Measurements from ENCODE around the gene TTYH1. TPM values are rescaled to one million over a fixed set of nuclear protein-coding genes. Genes with fewer than 3 reads are reported as not detected.
"Not testable (repeated sequence)": the region's sequence is repeated elsewhere in the genome, so short reads cannot be mapped to it uniquely, and the experiment has no call there.

The TTYH1 gene
- total RNA-seq, 3 donors from 2014 or later, result 0.55 to 8.7 (median 1.3) TPM

DNA sequence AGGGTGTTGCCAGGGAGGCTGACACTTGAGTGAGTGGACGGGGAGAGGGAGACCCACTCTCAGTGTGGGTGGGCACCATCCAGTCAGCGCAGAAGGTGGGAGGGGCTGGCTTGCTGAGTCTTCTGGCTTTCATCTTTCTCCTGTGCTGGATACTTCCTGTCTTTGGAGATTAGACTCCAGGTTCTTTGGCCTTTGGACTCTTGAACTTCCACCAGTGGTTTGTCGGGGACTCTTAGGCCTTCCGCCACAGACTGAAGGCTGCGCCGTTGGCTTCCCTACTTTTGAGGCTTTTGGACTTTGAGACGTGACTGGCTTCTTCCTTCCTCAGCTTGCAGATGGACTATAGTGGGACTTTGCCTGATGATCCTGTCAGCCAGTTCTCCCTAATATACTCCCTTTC is 29.5 kb downstream of the TTYH1 start:
- peak; percentile 56 for ATAC-seq
- intact Hi-C loops (cut with DNase I, micrococcal nuclease), result no loop called here

DNA sequence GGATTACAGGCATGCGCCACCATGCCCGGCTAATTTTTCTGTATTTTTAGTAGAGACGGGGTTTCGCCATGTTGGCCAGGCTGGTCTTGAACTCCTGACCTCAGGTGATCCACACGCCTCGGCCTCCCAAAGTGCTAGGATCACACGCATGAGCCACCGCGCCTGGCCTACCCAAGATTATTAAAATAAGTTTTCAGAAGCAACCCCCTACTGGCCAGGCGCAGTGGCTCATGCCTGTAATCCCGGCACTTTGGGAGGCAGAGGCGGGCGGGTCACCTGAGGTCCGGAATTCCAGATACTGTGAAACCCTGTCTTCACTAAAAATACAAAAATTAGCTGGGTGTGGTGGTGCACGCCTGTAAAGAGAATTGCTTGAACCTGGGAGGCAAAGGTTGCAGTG is 31.1 kb downstream of the TTYH1 start:
- DNase-seq, result peak in 1 of 3 donors; percentile 47

More for the DNA sequence above, 29.5 kb downstream of the TTYH1 start:
- DNase-seq, result peak; percentile 63 to 85 (median 73)
- no peak overlapping the region for H3K4me3 ChIP-seq
- H3K4me1 ChIP-seq (ENCODE audit: low read depth), result peaks cover 14% of the 10 kb centered on the region
- H3K9me3 ChIP-seq, result no peaks in the 10 kb centered on the region
- TF ChIP-seq, protein P1, sequence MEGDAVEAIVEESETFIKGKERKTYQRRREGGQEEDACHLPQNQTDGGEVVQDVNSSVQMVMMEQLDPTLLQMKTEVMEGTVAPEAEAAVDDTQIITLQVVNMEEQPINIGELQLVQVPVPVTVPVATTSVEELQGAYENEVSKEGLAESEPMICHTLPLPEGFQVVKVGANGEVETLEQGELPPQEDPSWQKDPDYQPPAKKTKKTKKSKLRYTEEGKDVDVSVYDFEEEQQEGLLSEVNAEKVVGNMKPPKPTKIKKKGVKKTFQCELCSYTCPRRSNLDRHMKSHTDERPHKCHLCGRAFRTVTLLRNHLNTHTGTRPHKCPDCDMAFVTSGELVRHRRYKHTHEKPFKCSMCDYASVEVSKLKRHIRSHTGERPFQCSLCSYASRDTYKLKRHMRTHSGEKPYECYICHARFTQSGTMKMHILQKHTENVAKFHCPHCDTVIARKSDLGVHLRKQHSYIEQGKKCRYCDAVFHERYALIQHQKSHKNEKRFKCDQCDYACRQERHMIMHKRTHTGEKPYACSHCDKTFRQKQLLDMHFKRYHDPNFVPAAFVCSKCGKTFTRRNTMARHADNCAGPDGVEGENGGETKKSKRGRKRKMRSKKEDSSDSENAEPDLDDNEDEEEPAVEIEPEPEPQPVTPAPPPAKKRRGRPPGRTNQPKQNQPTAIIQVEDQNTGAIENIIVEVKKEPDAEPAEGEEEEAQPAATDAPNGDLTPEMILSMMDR (IDR thresholded peaks at IDR 0.05), result no peak
- no peaks in the 10 kb centered on the region for H3K36me3 ChIP-seq (ENCODE audit: low read depth)

DNA sequence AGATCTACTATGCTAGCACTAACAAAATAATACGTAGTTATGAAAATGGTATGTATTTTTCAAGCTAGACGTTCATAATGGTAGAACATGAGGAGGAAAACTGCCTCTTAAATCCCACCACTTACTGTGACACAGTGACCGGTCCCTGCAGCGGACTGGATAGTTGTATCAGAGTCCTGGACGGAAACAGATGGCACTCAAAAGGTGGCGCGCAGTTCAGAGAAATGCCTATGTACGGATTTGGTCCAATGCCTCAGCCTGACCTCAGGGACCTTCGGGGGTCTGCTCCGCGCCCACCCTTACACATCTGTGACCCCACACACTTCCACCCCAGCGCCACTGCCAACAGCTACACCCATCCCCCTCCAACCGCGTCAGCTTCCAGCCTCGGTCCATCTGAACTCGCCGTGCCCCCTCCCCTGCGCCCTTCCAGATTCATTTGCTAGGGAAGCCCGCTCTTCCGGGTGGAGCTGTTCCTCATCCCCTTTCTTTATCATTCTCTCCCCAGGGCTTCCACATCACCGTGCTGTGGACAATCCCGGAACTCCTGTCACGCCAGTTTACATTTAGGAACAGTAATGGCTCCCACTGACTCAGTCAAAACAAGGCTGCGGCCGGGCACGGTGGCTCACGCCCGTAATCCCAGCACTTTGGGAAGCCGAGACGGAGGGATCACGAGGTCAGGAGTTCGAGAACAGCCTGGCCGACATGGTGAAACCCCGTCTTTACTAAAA is 32.9 kb downstream of the TTYH1 start:
- peak overlapping the region; percentile 79 for H3K4me3 ChIP-seq
- DNase-seq (peak; percentile 68 to 77 (median 70)), ATAC-seq (peak; percentile 26)
- H3K9me3 ChIP-seq, result no peaks in the 10 kb centered on the region
- H3K4me1 ChIP-seq (ENCODE audit: low read depth), result peaks cover 30% of the 10 kb centered on the region
- intact Hi-C loops (cut with DNase I, micrococcal nuclease), result no loop called here
- no peaks in the 10 kb centered on the region for H3K36me3 ChIP-seq (ENCODE audit: low read depth)
- TF ChIP-seq, protein P1 (IDR thresholded peaks at IDR 0.05), result no peak

More for the DNA sequence above, 31.1 kb downstream of the TTYH1 start:
- ATAC-seq; H3K36me3 ChIP-seq (ENCODE audit: low read depth); intact Hi-C loops (cut with DNase I, micrococcal nuclease); H3K9me3 ChIP-seq; H3K4me3 ChIP-seq: not testable (repeated sequence)
- peaks cover 27% of the 10 kb centered on the region for H3K4me1 ChIP-seq (ENCODE audit: low read depth)

DNA sequence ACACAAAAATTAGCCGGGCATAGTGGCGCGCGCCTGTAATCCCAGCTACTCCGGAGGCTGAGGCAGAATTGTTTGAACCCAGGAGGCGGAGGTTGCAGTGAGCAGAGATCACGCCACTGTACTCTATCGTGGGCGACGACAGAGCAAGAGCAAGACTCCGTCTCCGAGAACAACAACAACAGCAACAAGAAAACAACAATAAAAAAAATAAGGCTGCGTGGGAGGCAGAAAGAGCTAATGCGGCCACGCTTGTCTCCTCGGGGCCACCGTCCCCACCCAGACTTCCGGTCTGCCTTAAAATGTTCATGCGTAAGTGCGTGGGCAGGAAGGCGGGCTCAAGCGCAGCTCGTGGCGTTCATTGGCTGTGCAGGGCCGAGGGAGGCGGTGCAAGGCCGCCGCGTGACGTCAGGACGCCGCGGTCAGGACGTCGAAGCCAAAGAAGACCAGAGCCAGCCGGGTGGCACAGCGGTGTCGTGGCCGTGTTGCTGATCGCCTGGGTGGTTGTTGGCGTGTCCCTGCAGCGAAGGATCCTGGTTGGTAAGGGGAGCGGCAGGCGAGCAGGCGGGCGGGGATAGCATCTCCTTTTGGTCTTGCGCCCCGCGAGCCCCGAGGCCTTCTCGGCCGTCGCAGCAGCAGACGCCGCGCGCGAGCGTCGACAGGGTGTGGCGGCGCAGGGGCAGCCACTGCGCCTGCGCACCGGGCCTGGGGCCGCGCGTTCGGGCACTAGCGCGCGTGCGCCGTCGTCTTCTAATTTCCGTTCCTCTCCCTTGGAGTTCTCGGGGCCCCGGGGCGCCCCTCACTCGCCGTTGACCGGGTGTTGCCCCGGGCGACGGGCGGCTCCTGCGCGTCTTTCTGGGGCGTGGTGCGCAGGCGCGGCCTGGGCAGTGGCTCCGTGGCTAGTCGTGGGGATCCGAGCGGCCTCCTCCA is 33.8 kb downstream of the TTYH1 start, which contains the start of gene LENG8:
TSS of gene LENG8 (plus strand) at position 426 of the 927 bp plus-strand sequence. CDS start 2,146 bp downstream, outside the sequence.
- peak; percentile 92 for ATAC-seq
- Histone ChIP-seq H3K9me3 (no peaks in the 10 kb centered on the region), H3K4me3 (peak within 1 kb of the TSS; percentile 79), H3K4me1 (ENCODE audit: low read depth) (peaks cover 30% of the 10 kb centered on the region), H3K36me3 (ENCODE audit: low read depth) (peaks cover 1% of the 10 kb centered on the region)
- TF ChIP-seq, protein P1 (IDR thresholded peaks at IDR 0.05), result no peak
- intact Hi-C loops (cut with DNase I, micrococcal nuclease), result no loop called here
- peak; percentile 98 to 99 (median 98) for DNase-seq

DNA sequence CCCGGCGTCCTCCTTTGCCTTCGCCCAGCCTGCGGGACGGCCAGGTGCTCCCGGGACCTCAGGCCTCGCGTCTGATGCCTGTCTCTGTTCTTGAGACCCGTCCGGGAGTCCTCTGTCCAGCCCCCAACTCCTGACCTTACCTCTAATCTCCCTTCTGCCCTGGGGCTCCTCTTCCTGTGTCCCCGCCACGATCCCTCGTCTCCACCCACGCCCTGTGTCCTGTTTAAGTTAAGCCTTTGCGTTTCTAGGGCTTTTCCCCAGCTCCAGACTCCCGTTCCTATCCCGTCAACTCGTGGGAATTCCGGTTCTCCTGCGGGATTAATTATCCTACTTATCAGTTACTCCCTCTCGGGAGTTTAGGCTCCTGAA is 34.4 kb downstream of the TTYH1 start:
- no peak for DNase-seq
- peak overlapping the region; percentile 79 for H3K4me3 ChIP-seq
- H3K4me1 ChIP-seq (ENCODE audit: low read depth), result peaks cover 28% of the 10 kb centered on the region
- peak; percentile 1 for ATAC-seq
- no peaks in the 10 kb centered on the region for H3K9me3 ChIP-seq
- H3K36me3 ChIP-seq (ENCODE audit: low read depth), result peaks cover 5% of the 10 kb centered on the region
- intact Hi-C loops (cut with DNase I, micrococcal nuclease), result no loop called here
- TF ChIP-seq, protein P1 (IDR thresholded peaks at IDR 0.05), result no peak
